Cardiac muscle cell (in vitro differentiated cells and primary cell): ENCODE measurements around the gene GATD1. TPM values are rescaled to one million over a fixed set of nuclear protein-coding genes. Genes with fewer than 3 reads are reported as not detected.

ENCODE experiments used
- DNase-seq, 2 donors: peaks; one replicate each; pipeline versions ENCODE4 v3.0.0 to v3.0.0-alpha.2; 2010 to 2017; ENCODE audit warnings: low read depth in 1 of 2, low spot score in 1 of 2
- H3K27ac ChIP-seq: fragments of 200-600 bp; sonication (generic); 2 replicates; pipeline ENCODE4 v1.5.1; 2016
- H3K27me3 ChIP-seq: fragments of 200-600 bp; sonication (generic); 2 replicates; pipeline ENCODE4 v1.6.0; 2016; ENCODE audit warnings: control low read depth
- H3K36me3 ChIP-seq: fragments of 200-600 bp; sonication (generic); 2 replicates; pipeline ENCODE4 v1.5.1; 2016; ENCODE audit warnings: control low read depth
- H3K4me1 ChIP-seq: fragments of 200-600 bp; sonication (generic); 2 replicates; pipeline ENCODE4 v1.8.1; 2017; ENCODE audit warnings: low read depth, mild to moderate bottlenecking, mixed run types
- H3K4me3 ChIP-seq: fragments of 200-600 bp; sonication (generic); 2 replicates; pipeline ENCODE4 v1.5.1; 2016; ENCODE audit warnings: mild to moderate bottlenecking
- H3K9me3 ChIP-seq: fragments of 200-600 bp; sonication (generic); 2 replicates; pipeline ENCODE4 v1.5.1; 2017; ENCODE audit warnings: low read depth, mild to moderate bottlenecking, control low read depth
- polyA plus RNA-seq: library from polyadenylated mRNA; unstranded; fragments of >200 nt; fragmentation: Nextera tagmentation; extraction: Ambion mirVana; gene quantifications from 2 replicates; pipeline ENCODE4 v1.2.1, GENCODE V29; 2016
- total RNA-seq: library from RNA; depleted of rRNA; stranded (reverse); fragments of >200 nt; gene quantifications from 2 replicates; pipeline ENCODE4 v1.2.3, GENCODE V29; 2016
- TF ChIP-seq, protein P1 (sequence below): IDR thresholded peaks from 2 replicates; pipeline ENCODE4 v1.5.1; 2012; ENCODE audit warnings: low read depth, mild to moderate bottlenecking, low read length

GATD1 gene
- total and polyA plus RNA-seq, 2 experiments from 2014 or later: 60.4 to 64.1 TPM

DNA sequence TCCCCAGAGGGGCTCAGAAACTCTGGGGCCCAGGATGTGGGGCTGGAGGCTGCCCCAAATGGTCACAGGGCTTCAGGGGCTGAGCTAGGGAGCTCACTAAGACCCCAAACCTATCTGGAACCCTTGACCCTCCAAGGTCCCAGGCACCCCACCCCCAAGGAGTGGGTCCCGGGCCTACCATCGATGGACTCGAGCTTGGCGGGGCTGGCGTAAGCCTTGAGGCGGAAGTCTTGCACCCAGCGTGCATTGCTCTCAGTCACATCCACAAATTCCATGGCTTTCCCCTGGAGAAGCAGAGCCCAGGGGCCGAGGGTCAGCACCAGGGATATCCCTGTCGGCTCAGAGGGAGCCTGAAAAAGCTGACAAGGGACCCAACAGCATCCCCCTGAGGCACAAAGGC is 3.5 kb downstream of the GATD1 start:
- H3K9me3 ChIP-seq: no peaks in the 10 kb centered on the region
- H3K4me3 ChIP-seq: no peak overlapping the region
- no peaks in the 10 kb centered on the region for H3K27me3 ChIP-seq
- H3K36me3 ChIP-seq: peaks cover 16% of the 10 kb centered on the region
- no peak overlapping the region for H3K27ac ChIP-seq
- no peak for DNase-seq
- H3K4me1 ChIP-seq: peaks cover 8% of the 10 kb centered on the region
- TF ChIP-seq, protein P1, sequence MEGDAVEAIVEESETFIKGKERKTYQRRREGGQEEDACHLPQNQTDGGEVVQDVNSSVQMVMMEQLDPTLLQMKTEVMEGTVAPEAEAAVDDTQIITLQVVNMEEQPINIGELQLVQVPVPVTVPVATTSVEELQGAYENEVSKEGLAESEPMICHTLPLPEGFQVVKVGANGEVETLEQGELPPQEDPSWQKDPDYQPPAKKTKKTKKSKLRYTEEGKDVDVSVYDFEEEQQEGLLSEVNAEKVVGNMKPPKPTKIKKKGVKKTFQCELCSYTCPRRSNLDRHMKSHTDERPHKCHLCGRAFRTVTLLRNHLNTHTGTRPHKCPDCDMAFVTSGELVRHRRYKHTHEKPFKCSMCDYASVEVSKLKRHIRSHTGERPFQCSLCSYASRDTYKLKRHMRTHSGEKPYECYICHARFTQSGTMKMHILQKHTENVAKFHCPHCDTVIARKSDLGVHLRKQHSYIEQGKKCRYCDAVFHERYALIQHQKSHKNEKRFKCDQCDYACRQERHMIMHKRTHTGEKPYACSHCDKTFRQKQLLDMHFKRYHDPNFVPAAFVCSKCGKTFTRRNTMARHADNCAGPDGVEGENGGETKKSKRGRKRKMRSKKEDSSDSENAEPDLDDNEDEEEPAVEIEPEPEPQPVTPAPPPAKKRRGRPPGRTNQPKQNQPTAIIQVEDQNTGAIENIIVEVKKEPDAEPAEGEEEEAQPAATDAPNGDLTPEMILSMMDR: no peak

DNA sequence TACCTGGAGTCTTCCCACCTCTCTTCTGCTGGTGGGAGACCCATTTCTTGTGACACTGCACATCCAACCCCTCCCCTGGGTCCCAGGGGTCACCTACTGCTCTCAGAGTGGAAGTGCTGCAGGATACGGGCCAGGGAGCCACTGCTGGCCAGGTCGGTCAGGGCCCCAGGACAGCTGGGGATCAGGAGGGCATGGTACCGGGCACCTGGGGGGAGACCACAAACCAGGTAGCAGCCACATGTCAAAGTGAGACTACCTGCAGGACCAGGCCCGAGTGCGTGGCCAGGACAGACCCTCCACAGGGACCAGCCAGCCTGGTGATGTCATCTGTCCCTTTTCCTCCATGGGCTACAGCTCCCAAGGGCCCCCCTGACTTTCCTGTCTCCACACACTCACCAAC is 3.9 kb downstream of the GATD1 start:
- H3K9me3 ChIP-seq: no peaks in the 10 kb centered on the region
- H3K27me3 ChIP-seq: no peaks in the 10 kb centered on the region
- no peak overlapping the region for H3K27ac ChIP-seq
- H3K4me1 ChIP-seq: peaks cover 8% of the 10 kb centered on the region
- peaks cover 16% of the 10 kb centered on the region for H3K36me3 ChIP-seq
- no peak overlapping the region for H3K4me3 ChIP-seq
- DNase-seq: no peak
- TF ChIP-seq, protein P1: no peak

DNA sequence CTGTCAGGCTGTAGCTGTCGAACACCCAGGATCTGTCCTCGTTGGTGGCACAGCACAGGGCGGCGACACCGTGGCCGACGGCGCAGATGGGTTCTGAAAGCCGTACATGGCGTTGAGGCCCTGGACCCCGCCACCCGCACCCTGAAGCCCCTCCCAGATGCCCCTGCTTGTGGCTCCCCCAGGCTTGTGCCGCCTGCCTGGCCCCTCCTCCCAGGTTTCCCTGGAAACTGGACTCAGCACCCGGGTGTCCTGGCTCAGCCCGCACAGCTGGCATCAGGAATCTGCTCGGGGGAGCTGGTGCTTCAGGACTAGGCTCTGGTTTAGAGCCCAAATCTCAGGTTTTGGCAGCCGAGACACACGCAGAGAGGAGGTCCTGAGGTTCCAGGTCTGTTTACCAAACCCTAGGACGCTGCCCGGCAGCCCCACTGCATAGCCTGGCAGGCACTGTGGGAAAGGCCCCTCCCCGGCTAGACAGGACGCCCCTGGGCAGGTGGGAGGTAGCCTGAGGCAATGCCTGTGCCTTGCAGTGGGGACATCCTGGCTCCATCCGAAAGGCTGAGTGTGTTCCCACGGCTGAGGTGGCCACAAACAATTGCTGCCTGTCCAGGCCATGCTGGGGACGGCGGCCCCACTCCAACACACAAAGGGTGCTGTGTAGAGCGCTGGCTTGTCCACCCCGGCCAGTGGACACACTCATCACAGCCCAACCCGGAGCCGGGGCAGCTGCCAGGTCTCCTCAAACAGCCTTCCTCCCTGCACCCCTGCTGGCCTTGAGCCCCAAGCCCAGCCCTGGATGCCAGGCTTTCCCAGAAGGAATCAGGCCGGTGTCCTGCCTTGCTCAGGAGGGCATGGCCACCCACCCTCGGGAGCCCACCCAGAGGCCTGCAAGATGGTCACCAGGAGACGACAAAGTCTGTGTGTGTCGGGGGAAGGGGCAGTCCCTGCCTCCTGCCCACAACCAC is 4.6 kb downstream of the GATD1 start:
- Histone ChIP-seq H3K9me3 (no peaks in the 10 kb centered on the region), H3K27ac (no peak overlapping the region), H3K36me3 (peaks cover 16% of the 10 kb centered on the region), H3K4me1 (peaks cover 5% of the 10 kb centered on the region), H3K4me3 (no peak overlapping the region), H3K27me3 (no peaks in the 10 kb centered on the region)
- TF ChIP-seq, protein P1: no peak
- no peak for DNase-seq

DNA sequence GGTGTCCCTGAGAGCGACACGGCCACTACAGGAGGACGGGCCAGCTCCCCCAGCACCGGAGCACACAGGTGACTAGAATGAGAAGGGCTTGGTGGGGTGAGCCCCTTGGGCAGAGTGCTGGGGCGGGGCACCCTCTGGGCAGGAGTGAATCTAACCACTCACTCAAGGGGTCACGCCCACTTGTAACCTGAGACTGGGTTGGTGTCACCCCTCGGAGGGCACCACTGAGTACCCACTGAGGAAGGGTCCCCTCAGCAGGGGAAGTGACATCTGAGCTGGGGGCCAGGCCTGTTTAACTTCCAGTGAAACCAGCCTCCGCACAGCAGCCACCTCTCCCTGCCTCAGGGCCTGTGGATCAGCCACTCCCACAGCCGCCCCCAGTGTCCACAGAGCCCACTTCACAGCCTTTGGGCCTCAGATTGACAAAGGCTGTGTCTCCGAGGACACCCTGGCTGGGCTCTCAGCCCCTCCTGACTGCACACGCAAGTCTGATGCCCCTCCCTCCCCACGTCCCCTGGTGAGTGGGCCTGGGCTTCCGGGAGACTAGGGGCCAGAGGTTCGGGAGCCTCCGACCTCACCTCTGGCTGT is 5.6 kb downstream of the GATD1 start:
- TF ChIP-seq, protein P1: no peak
- Histone ChIP-seq H3K9me3 (no peaks in the 10 kb centered on the region), H3K27ac (no peak overlapping the region), H3K36me3 (peaks cover 16% of the 10 kb centered on the region), H3K4me1 (peaks cover 5% of the 10 kb centered on the region), H3K4me3 (no peak overlapping the region), H3K27me3 (no peaks in the 10 kb centered on the region)
- DNase-seq: no peak

DNA sequence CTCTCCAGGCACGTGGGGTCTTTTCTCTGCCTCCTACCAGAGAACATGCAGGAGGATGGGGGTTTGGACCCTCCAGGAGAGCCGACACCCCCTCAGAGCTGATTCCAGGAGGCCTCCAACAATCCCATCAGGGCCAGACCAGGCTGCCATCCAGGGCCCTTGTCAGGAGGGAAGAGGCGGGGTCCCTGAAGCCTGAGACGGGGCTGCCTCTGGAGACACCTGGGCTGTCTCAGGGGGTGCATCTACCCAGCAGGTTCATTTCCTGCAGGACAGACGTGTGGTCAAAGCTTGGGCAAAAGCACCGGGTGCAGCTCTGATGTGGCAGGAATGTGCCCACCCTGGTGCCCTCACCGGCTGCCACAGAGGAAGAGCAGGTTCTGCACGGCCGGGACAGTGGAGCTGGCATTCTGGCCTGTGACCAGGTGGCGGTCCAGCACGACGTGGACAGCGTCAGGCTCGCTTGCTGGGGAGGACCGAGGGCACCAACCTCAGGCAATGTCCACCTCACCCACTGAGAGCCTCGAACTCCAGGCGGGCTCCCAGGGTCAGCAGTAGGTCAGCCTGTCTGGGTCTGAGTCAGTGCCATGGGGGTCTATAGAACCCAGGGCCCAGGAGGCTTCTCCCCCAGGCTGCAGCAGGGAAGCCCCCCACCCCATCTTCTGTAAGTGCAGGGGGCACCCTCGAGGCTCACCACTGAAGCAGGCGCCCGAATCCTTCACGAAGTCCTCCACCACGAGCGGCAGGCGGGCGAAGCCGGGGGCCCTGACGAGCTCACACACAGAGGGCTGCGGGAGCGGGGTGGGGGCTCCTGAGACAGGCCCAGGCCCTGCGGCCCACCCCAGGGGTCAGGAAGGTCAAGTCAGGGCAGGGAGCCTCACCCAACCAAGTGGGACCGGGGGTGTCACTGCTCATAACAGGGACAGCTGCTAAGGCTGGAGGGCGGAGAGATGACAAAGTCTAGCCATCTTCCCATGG is 6.4 kb downstream of the GATD1 start:
- no peak overlapping the region for H3K4me3 ChIP-seq
- no peak overlapping the region for H3K27ac ChIP-seq
- TF ChIP-seq, protein P1: no peak
- no peaks in the 10 kb centered on the region for H3K27me3 ChIP-seq
- peaks cover 16% of the 10 kb centered on the region for H3K36me3 ChIP-seq
- no peaks in the 10 kb centered on the region for H3K9me3 ChIP-seq
- H3K4me1 ChIP-seq: no peaks in the 10 kb centered on the region
- DNase-seq: no peak
